K562 (cell line): ENCODE measurements around the gene A1BG. TPM values are rescaled to one million over a fixed set of nuclear protein-coding genes. Genes with fewer than 3 reads are reported as not detected.

Source experiments
- CBX3 ChIP-seq, 2 experiments: IDR thresholded peaks; 1 replicate in 1 of 2; 2 replicates in 1 of 2; pipeline ENCODE4 v1.6.1; 2012; ENCODE audit warnings: inconsistent platforms in 2 of 2, low read length in 2 of 2, borderline replicate concordance in 1 of 2, control low read depth in 1 of 2
- CHD4 ChIP-seq: fragments of 200-600 bp; sonication (generic); IDR thresholded peaks from 3 replicates; pipeline ENCODE4 v1.6.1; 2012; ENCODE audit warnings: low read depth, mild to moderate bottlenecking, mixed read lengths, low read length, inconsistent platforms; ENCODE audit not compliant: insufficient read depth, insufficient replicate concordance, poor library complexity, severe bottlenecking
- HIVEP1 ChIP-seq: fragments of 250-450 bp; sonication (Bioruptor Pico); IDR thresholded peaks from 2 replicates; pipeline ENCODE4 v1.4.0; 2020; ENCODE audit warnings: mild to moderate bottlenecking
- HNRNPK ChIP-seq: fragments of 200-400 bp; formaldehyde crosslinking; IDR thresholded peaks from one replicate; pipeline ENCODE4 v1.6.1; 2018; ENCODE audit warnings: mild to moderate bottlenecking, low read depth, low read length; ENCODE audit not compliant: poor library complexity, severe bottlenecking
- HNRNPL ChIP-seq: fragments of 200-400 bp; formaldehyde crosslinking; IDR thresholded peaks from 2 replicates; pipeline ENCODE4 v1.6.1; 2017; ENCODE audit warnings: low read depth, mild to moderate bottlenecking, low read length
- ILK ChIP-seq: fragments of 450-650 bp; IDR thresholded peaks from 2 replicates; pipeline ENCODE4 v1.6.1; 2016; ENCODE audit warnings: missing genetic modification characterization, low read depth, mild to moderate bottlenecking, missing compliant biosample characterization, moderate library complexity, borderline replicate concordance
- MXI1 ChIP-seq: IDR thresholded peaks from 2 replicates; pipeline ENCODE4 v1.6.1; 2011; ENCODE audit warnings: low read depth, mild to moderate bottlenecking, improper control_type of control experiment, low read length
- NFE2 ChIP-seq: IDR thresholded peaks from 2 replicates; pipeline ENCODE4 v1.6.1; 2014; ENCODE audit warnings: antibody characterized with exemption, low read depth
- NFRKB ChIP-seq: fragments of 450-650 bp; IDR thresholded peaks from 2 replicates; pipeline ENCODE4 v1.6.1; 2016; ENCODE audit warnings: low read depth
- NONO ChIP-seq, 2 experiments: fragments of 200-400 bp in 1 of 2; fragments of 450-650 bp in 1 of 2; formaldehyde crosslinking in 1 of 2; IDR thresholded peaks; 2 replicates each; pipeline ENCODE4 v1.6.1; 2017; ENCODE audit warnings: low read depth in 2 of 2, mild to moderate bottlenecking in 2 of 2, moderate library complexity in 2 of 2, low read length in 1 of 2
- PHF21A ChIP-seq: fragments of 450-650 bp; IDR thresholded peaks from 2 replicates; pipeline ENCODE4 v1.6.1; 2017; ENCODE audit warnings: low read depth, borderline replicate concordance
- RHOXF2B ChIP-seq: fragments of 250-450 bp; sonication (Bioruptor Pico); conservative IDR thresholded peaks from 2 replicates; pipeline ENCODE4 v1.5.1; 2021
- SNRNP70 ChIP-seq: fragments of 200-400 bp; formaldehyde crosslinking; optimal IDR thresholded peaks from 2 replicates; pipeline ENCODE3; 2017; ENCODE audit warnings: low read depth, low read length
- SP1 ChIP-seq: sonication (generic); formaldehyde crosslinking; IDR thresholded peaks from 2 replicates; pipeline ENCODE4 v1.8.1; 2022; ENCODE audit warnings: mild to moderate bottlenecking, missing genetic modification reagents
- SPI1 ChIP-seq: IDR thresholded peaks from 2 replicates; pipeline ENCODE4 v1.6.1; 2011; ENCODE audit warnings: low read depth, low read length, control low read depth, borderline replicate concordance
- SRF ChIP-seq, 2 experiments: fragments of 250-450, 450-650 bp in 1 of 2; sonication (Bioruptor Pico) in 1 of 2; sonication (generic) in 1 of 2; formaldehyde crosslinking; IDR thresholded peaks; 2 replicates each; pipeline versions ENCODE4 v1.5.0 to v1.5.1; 2020 to 2022; ENCODE audit warnings: mild to moderate bottlenecking in 1 of 2, missing genetic modification reagents in 1 of 2
- TAF1 ChIP-seq: IDR thresholded peaks from 2 replicates; pipeline ENCODE4 v1.6.1; 2011; ENCODE audit warnings: mild to moderate bottlenecking, low read length, moderate library complexity; ENCODE audit not compliant: insufficient read depth, control insufficient read depth, severe bottlenecking; ENCODE audit errors: extremely low read depth
- WHSC1 ChIP-seq: IDR thresholded peaks from one replicate; pipeline ENCODE4 v1.6.1; 2012; ENCODE audit warnings: low read length, control low read depth, inconsistent platforms
- XRCC4 ChIP-seq: IDR thresholded peaks from one replicate; pipeline ENCODE4 v1.6.1; 2011; ENCODE audit not compliant: insufficient read depth, insufficient read length; ENCODE audit errors: extremely low read depth
- ZFP36 ChIP-seq: fragments of 150-350 bp; IDR thresholded peaks from 2 replicates; pipeline ENCODE4 v1.6.1; 2018; ENCODE audit warnings: low read length, low read depth; ENCODE audit not compliant: partially characterized antibody
- ZNF224 ChIP-seq: sonication (generic); formaldehyde crosslinking; IDR thresholded peaks from 2 replicates; pipeline ENCODE4 v1.8.0; 2022; ENCODE audit warnings: mild to moderate bottlenecking, missing genetic modification reagents
- ZNF24 ChIP-seq: fragments of 450-650 bp; IDR thresholded peaks from 2 replicates; pipeline ENCODE4 v1.6.1; 2016
- ZNF384 ChIP-seq: IDR thresholded peaks from 2 replicates; pipeline ENCODE4 v1.6.1; 2012; ENCODE audit warnings: low read depth, low read length, improper control_type of control experiment
- polyA plus RNA-seq, 8 experiments: library from polyadenylated mRNA; depleted of rRNA in 4 of 8; stranded (reverse) in 5 of 8; unstranded in 3 of 8; fragments of >200 nt; fragmentation: Nextera tagmentation in 2 of 8; fragmentation: Illumina TruSeq in 1 of 8; extraction: Ambion mirVana in 2 of 8; extraction: Trizol in 1 of 8; gene quantifications; 2 replicates each; pipeline versions ENCODE4 v1.2.1 to v1.2.3, GENCODE V29; 2011 to 2014; ENCODE audit warnings: inconsistent platforms in 1 of 8, missing spikeins in 1 of 8
- total RNA-seq, 7 experiments: library from RNA; depleted of rRNA in 6 of 7; stranded (reverse); fragments of >200 nt in 6 of 7; fragmentation: Illumina TruSeq in 2 of 7; extraction: Trizol in 2 of 7; gene quantifications; 2 replicates each; pipeline versions ENCODE4 v1.2.1 to v1.2.3, GENCODE V29; 2011 to 2021; ENCODE audit warnings: low replicate concordance in 1 of 7
- TF ChIP-seq, protein P1 (sequence below): sonication (generic); formaldehyde crosslinking; IDR thresholded peaks from 2 replicates; pipeline ENCODE4 v1.8.1; 2022; ENCODE audit warnings: missing genetic modification reagents
- TF ChIP-seq, protein P2 (sequence below): IDR thresholded peaks from 2 replicates; pipeline ENCODE4 v1.6.1; 2016; ENCODE audit warnings: missing genetic modification characterization, missing compliant biosample characterization

The A1BG gene
- total and polyA plus RNA-seq, 9 of the 15 experiments (the other 6 are each of a cell fraction or from before 2014, with no cell fraction given) = 0.10 to 19.8 (median 2.6) TPM

DNA sequence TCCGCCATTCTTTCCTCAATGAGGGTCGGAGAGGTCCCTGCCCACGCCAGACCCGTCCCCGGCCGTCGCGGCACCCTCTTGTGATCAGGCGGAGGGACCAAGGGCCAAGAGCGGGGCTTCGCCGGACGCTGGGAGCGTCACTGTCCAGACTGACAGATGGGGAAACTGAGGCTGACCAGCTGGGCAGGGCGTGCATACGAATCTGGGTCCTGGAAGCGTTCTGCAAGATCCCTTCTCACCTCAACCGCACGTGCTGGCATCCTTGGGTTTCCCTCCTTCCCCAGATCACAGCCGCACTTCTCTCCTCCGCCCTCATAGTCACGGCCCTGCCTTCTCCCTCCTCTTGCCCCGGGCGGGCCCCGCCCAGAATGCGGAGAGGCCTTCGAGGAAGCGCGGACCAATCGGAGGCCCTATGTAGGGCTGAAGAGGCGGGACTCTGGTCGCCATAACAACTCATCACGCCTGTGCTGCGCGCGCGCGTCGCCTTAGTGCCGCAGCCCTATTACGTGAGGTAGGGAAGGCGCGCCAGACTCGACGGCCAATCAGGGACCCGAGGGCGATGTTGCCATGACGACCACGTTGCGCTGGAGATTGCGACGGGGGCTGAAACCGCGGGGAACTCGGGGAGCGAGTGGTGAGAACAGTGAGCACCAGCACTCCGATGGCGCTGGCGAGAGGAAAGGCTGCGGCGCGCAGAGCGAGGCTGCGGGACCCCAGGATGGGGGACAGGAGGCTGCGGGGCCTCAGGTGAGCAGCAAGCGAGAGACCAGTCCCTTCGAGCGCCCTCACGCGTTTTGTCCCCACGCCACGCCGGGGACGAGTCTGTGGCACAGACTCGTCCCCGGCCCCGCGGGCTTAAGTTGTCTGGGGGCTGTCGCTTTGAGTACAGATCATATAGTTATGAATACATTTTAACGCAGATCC lies 47.9 kb upstream of the A1BG start (continued):
- TF ChIP-seq CBX3 (IDR thresholded peaks at IDR 0.05; ENCODE audit: borderline replicate concordance in 1 of 2, low read length in 2 of 2) (peak in 1 of 2 experiments; percentile 52; a peak in 1 of 3 replicates), NFE2 (no peak), SP1 (CRISPR knock-in tag) (peak; percentile 94), CHD4 (no peak), ZNF384 (peak; percentile 7; the same call in 1 of the 2 replicates), ZFP36 (no peak), HNRNPK (no peak), HIVEP1 (0 out of 2 replicates have a peak, but pooled peaks have one; percentile 14), TAF1 (peak; percentile 92), XRCC4 (no peak), HNRNPL (no peak), NONO (IDR thresholded peaks at IDR 0.05; ENCODE audit: low read depth in 2 of 2, low read length in 1 of 2) (no peak; a peak in 1 of 4 replicates), ZNF24 (no peak), SRF (CRISPR knock-in tag; IDR thresholded peaks at IDR 0.05) (0 out of 4 replicates have a peak, but pooled peaks of 1 of the 2 experiments have one; percentile 32), ILK (tag) (no peak), SNRNP70 (no peak), SPI1 (0 out of 2 replicates have a peak, but pooled peaks have one; percentile 40), ZNF224 (no peak), MXI1 (peak; percentile 99), PHF21A (no peak), RHOXF2B (CRISPR knock-in tag) (no peak), NFRKB (no peak), WHSC1 (no peak)
- TF ChIP-seq, protein P1, sequence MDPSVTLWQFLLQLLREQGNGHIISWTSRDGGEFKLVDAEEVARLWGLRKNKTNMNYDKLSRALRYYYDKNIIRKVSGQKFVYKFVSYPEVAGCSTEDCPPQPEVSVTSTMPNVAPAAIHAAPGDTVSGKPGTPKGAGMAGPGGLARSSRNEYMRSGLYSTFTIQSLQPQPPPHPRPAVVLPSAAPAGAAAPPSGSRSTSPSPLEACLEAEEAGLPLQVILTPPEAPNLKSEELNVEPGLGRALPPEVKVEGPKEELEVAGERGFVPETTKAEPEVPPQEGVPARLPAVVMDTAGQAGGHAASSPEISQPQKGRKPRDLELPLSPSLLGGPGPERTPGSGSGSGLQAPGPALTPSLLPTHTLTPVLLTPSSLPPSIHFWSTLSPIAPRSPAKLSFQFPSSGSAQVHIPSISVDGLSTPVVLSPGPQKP (CRISPR knock-in tag) = no peak
- TF ChIP-seq, protein P2, sequence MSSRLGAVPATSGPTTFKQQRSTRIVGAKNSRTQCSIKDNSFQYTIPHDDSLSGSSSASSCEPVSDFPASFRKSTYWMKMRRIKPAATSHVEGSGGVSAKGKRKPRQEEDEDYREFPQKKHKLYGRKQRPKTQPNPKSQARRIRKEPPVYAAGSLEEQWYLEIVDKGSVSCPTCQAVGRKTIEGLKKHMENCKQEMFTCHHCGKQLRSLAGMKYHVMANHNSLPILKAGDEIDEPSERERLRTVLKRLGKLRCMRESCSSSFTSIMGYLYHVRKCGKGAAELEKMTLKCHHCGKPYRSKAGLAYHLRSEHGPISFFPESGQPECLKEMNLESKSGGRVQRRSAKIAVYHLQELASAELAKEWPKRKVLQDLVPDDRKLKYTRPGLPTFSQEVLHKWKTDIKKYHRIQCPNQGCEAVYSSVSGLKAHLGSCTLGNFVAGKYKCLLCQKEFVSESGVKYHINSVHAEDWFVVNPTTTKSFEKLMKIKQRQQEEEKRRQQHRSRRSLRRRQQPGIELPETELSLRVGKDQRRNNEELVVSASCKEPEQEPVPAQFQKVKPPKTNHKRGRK (tag) = no peak
